Epithelial cell of esophagus (primary cell): Measurements from ENCODE around the gene DNAJC8.

Experiments used
- DNase-seq: peaks from one replicate; pipeline ENCODE4 v3.0.0; 2010; ENCODE audit warnings: low read depth
- H3K4me3 ChIP-seq: 2 replicates; pipeline ENCODE4 v1.5.1; 2011; ENCODE audit warnings: mild to moderate bottlenecking, low read length, control low read depth
- CTCF ChIP-seq: IDR thresholded peaks from 2 replicates; pipeline ENCODE4 v1.5.1; 2011; ENCODE audit warnings: low read depth, mild to moderate bottlenecking, low read length, control low read depth, inconsistent platforms; ENCODE audit not compliant: insufficient read depth; ENCODE audit errors: missing control alignments

DNAJC8 gene

GRCh38 chr1:28243685-28244311, 11.0 kb upstream of the DNAJC8 start:
- no peak overlapping the region for H3K4me3 ChIP-seq

GRCh38 chr1:28241638-28242241, 8.9 kb upstream of the DNAJC8 start:
- no peak for TF ChIP-seq CTCF
- peak; percentile 93 for DNase-seq
- H3K4me3 ChIP-seq, result no peak overlapping the region

More at GRCh38 chr1:28243685-28244311, 11.0 kb upstream of the DNAJC8 start:
- no peak for TF ChIP-seq CTCF
- peak; percentile 37 for DNase-seq

GRCh38 chr1:28240024-28240423, 7.2 kb upstream of the DNAJC8 start:
- H3K4me3 ChIP-seq, result no peak overlapping the region
- no peak for TF ChIP-seq CTCF
- peak; percentile 55 for DNase-seq

GRCh38 chr1:28239004-28239403, 6.2 kb upstream of the DNAJC8 start:
- H3K4me3 ChIP-seq, result no peak overlapping the region
- peak; percentile 39 for DNase-seq
- no peak for TF ChIP-seq CTCF

- no peak for TF ChIP-seq CTCF
- peak overlapping the region; percentile 94 for H3K4me3 ChIP-seq
- DNase-seq, result no peak
Measured at GRCh38 chr1:28236656-28237322, 4.0 kb upstream of the DNAJC8 start.

- peak; percentile 99 for DNase-seq
- peak within 1 kb of the TSS; percentile 94 for H3K4me3 ChIP-seq
- no peak for TF ChIP-seq CTCF
Measured at GRCh38 chr1:28235755-28236655, 3.2 kb upstream of the DNAJC8 start, which contains the start of gene ATP5IF1. Gene ATP5IF1 (plus strand): TSS chr1:28236124. CDS start chr1:28236184, 60 bp downstream.
